ENCODE results near the gene CFB.

DNA sequence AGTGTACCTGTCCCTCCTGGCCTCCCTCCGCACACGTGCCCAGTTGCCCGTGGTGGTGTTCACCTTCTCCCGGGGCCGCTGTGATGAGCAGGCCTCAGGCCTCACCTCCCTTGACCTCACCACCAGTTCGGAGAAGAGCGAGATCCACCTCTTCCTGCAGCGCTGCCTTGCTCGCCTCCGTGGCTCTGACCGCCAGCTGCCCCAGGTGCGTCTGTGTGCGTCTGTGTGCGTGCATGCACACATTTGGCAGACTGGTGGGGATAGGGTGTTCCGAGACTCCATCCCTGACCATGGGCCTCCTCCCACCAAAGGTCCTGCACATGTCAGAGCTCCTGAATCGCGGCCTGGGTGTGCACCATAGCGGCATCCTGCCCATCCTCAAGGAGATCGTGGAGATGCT lies 18.0 kb downstream of the CFB start:
- TF ChIP-seq, protein P1, sequence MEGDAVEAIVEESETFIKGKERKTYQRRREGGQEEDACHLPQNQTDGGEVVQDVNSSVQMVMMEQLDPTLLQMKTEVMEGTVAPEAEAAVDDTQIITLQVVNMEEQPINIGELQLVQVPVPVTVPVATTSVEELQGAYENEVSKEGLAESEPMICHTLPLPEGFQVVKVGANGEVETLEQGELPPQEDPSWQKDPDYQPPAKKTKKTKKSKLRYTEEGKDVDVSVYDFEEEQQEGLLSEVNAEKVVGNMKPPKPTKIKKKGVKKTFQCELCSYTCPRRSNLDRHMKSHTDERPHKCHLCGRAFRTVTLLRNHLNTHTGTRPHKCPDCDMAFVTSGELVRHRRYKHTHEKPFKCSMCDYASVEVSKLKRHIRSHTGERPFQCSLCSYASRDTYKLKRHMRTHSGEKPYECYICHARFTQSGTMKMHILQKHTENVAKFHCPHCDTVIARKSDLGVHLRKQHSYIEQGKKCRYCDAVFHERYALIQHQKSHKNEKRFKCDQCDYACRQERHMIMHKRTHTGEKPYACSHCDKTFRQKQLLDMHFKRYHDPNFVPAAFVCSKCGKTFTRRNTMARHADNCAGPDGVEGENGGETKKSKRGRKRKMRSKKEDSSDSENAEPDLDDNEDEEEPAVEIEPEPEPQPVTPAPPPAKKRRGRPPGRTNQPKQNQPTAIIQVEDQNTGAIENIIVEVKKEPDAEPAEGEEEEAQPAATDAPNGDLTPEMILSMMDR (IDR thresholded peaks at IDR 0.05) = no peak
- TF ChIP-seq POLR2A (IDR thresholded peaks at IDR 0.05) = no peak
